Fibroblast of gingiva (primary cell): ENCODE data around the gene SLC22A5.
"Not testable (repeated sequence)": the region's sequence is repeated elsewhere in the genome, so short reads cannot be mapped to it uniquely, and the experiment has no call there.

Experiments
- DNase-seq: peaks from one replicate; pipeline ENCODE4 v3.0.0-alpha.2; 2011; ENCODE audit warnings: low read depth

SLC22A5 gene

DNA sequence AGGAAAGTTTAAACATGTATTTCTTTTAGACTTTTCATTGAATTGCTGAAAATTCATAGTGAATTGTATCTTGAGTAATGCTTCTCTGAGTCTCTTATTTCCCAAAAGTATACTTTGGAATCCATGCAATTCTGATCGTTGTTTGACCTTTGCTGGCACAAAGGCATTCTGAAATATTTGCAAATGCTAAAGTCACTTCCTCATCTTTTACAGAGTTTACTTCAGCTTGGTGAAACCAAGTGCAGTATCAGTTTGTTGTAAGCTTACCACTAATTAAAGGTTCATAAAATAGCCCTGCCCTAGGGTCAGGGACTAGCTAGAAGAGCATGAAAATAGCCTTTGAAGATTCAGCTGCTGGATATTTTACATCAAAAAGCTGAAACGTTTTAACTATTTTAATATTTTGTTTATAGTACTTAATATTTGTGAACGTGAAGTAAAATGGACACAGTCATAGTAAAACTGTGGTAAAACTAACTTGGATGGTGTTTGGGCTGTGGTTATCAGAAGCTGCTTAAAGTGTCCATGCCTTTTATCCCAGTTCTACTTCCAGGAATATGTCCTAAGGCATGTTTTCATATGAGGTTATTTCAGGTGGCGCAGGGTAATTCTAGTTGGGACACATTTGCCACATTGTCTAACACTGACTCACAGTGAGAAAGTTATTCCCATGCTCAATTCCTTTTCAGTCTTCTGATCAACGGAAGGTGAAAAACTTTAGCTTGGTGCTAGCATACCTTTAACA, 45.3 kb downstream of the SLC22A5 start:
- DNase-seq: peak; percentile 66

DNA sequence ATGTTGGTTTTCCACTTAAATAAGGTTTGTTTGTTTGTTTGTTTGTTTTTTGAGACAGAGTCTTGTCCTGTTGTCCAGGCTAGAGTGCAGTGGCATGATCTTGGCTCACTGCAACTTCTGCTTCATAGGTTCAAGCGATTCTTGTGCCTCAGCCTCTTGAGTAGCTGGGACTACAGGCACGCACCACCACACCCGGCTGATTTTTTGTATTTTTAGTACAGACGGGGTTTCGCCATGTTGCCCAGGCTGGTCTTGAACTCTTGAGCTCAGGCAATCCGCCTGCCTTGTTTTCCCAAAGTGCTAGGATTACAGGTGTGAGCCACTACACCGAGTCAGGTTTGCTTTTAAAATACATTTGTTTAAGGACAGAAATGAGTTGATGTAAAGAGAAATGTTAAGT, 46.0 kb downstream of the SLC22A5 start:
- not testable (repeated sequence) for DNase-seq

DNA sequence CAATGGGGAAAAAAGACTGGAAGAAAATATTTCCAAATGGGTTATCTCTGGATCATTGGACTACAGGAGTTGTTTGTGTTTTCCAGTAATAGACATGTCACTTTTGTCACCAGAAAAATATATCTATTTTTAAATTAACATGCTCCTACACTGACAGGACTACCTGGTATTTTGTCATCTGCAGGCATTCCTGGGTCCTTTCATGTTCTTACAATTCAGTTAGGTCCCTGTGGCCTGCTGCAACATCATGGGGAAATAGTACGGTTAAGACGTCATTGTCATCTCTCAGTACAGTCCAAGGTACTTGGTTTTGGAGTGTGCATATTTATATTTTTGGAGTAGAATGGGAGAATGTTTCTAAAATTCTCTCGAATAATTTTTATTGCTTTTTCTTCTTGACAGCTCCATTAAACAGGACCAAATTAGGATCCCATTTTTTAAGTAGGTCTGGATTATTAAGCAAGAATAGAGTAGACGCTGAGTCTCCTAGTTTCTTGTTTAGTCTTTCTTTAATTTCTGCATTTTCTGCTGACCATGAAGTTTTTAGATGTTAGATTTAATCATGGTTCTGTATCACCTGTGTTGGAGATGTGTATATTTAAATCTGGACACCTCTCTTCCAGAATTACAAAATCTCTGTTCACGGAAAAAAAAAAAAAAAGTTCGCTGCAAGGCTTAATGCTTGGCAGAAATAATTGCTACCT, 46.9 kb downstream of the SLC22A5 start:
- DNase-seq: no peak

DNA sequence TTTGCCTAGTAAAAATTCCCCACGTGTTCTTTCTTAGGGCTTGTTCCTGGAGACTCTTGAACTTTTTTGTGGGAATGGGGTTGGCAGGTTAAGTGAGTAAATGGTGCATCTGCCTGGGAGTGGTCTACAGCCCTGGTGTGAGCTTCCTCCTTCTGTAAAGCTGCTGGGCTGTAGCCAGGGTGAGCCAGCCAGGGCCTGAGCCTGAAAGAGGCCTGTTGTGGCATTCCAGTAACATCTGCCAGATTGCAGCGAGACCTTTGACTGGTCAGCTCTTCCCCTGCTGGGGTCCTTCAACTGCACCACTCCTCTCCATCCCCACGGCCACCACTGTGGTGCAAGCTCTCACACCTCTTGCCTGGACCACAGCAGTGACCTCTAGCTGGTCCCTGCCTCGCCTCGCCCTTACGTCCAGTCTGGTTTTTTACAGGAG, 47.5 kb downstream of the SLC22A5 start:
- no peak for DNase-seq

DNA sequence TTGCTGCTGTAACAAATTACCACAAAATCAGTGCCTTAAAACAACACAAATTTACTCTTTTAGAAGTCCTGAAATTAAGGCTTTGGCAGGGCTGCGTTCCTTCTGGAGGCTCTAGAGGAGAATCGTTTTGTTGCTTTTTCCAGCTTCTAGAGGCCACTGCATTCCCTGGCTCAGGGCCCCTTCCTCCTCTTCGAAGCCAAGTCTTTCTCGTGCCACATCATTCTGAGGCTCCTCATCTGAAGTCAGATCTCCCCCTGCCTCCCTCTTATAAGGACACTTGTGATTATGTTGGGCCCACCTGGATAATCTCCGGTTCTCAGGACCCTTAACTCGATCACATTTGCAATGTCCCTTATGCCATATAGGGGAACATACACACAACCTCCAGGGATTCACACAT, 48.0 kb downstream of the SLC22A5 start:
- no peak for DNase-seq

DNA sequence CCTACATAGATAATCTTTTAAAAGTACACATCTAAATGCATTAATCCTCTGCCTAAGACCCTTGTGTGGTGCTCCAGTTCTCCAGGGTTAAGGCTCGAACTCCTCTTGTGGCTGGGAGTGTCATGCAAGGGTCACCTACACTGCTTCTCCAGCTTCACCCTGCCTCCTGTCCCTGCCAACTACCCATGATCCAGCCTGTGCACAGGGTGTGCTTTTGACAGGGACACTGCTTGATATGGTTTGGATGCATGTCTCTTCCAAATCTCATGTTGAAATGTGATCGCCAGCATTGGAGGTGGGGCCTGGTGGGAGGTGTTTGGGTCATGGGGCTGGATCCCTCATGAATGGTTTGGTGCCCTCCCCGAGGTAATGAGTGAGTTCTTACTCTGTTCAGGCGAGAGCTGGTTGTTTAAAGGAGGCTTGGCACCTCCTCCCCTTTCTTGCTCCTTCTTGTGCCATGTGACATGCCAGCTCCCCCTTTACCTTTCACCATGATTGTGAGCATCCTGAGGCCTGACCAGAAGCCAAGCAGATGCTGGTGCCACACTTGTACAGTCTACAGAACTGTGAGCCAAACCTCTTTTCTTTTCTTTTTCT, 48.5 kb downstream of the SLC22A5 start:
- no peak for DNase-seq

DNA sequence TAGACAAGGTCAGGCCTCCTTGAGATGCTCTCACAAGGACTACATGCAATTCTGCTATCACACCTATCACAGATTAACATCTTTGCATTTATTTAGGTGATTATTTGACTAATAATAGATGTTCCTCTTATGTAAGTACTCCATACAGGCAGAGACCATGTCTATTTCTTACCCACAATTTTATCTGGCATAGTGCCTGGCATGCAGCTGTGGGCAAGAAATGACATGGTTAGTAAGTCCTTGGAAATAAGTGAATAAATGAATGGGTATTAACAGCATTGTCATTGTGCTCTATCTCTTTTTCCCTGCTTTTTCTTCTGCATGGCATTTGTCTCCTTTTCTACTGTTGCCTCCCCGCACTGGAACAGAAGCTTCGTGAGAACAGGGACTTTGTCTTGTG, 49.4 kb downstream of the SLC22A5 start:
- no peak for DNase-seq

DNA sequence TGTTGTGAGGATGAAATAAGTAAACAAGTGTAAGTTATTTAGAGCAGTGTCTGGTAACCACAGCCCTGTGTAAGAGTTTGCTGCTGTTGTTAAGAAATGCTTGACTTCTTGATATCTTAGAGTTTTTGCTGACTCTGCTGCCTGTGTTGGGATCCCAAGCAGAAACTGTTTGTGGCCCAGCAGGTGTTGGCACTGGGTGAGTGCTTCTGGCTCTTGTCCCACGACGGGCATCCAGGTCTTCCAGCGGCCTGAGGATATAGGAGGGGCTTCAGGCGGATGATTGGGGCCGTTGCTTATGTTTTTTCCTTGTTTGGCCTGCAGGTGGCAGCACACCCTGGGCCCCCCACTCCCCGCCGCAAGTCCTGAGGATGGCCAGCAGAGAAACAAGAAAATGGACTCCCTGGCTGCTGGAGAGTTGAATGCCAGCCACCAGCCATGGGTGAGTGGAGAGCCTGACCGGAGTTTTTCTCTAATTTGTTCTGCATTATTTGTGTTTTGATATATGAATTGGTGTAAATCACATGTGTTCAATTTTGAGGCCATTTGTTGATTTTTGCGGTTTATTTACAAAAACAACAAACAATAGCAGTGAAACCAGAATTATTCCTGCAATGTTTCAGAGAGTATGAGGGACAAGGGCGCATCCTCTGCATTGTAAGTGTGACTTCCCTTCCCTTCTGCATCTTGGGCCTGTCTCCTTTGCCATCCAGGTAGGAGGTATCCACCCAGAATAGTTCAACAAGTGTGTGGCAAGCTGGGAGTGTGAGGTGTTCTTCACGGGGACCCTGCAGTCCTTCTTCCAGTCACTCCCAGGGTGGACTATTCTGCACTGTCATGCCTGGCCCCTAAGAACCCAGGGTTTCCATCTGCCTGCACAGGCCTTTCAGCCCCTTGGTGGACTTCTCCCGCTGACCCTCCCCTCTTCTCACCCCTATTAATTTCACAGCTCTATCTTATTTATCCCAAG, 50.3 kb downstream of the SLC22A5 start:
- peak; percentile 72 for DNase-seq

DNA sequence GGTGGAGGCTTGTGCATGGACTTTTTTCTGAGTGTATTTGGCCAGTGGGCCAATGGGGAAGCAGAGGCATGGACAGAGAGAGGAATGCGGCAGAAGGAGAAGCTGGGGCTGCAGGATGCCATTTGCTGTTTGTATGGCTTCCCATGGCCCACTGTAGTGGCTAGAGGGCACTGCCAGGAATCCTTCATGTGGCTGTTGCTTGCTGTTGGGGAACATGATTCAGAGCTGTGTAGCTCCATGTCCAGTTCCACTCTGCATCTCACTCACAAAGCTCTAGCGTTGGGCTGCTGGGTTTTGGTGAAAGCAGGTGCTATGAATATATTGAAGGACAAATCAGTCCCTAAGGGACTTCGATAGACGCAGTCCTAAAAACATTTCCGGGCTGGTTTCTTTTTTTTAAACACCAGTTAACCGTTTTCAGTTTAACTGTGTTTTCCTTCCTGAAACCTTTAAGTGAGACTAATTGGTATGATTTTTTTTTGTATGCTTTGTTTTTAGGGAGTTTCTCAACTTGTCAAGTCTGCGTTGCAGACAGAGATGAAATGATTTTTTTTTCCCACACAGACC, 51.3 kb downstream of the SLC22A5 start:
- DNase-seq: no peak

DNA sequence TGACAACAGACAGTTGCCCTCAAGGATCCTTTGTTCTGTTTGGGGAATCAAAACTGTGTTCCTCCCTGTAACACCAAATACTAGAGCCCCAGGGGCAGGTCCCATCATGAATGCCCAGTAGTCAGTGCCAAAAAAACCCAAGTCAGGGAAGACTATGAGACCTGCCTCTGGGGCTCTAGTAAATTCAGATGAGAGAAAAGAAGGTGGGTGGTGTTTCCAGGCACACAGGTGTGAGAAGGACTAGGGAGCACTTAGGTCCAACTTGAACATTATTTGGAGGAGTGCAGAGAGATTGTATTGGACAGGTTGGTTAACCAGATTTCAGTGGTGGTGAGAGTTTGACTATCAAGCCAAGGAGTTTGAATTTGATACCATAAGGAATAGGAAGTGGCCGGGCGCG, 52.0 kb downstream of the SLC22A5 start:
- no peak for DNase-seq

DNA sequence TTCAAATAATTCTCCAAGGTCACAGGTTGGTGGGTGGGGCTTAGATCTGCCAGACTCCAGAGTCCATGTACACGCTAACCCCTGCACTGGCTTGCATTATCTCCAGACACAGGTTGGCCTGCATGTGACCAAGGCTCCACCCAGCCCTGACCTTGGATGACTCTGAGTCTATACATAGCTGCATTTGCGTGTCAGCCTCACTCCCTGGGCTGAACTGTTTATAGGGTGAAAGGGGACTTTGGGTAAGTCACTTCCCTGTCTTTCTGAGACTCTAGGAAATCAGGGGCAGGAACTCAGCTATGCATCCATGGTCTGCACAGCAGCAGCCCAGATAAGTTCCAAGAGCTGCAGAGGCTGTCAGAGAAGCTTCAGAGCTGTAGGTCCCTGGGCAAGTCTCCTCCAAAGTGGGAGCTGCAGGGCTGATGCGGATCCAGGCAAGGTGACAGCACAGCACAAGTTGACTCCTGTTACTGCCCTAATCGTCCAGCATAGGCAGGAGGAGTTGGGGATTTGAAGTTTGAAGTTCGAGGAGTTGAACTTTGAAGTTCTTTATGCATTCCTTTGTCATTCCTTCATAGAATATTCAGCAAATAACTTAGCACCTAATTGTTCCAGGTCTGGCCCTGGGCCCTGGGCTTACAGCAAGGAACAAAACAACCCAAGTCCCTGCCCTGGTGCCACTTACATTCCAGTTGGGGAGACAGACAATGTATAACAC, 53.4 kb downstream of the SLC22A5 start:
- no peak for DNase-seq

DNA sequence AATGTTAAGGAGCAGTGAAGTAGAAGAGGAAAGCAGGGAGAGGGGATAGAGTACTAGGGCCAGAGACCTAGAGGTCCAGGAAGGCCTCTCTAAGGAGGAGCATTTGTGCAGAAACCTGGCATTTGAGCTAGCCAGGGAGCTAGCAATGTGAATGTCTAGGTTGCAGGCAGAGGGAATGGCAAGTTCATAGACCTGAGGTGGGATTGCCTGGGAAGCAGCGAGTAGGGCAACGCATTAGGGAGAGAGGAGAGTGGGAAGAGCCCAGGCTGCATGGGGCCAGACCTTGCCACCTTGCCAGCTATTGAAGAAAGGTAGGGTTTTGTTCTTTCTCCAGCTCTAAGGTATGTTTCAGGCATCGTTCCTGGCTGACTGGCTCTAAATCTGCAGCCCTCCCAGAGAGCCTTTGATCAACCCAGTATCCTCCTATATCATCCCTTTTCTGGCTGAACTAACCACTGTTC, 54.0 kb downstream of the SLC22A5 start:
- DNase-seq: no peak

DNA sequence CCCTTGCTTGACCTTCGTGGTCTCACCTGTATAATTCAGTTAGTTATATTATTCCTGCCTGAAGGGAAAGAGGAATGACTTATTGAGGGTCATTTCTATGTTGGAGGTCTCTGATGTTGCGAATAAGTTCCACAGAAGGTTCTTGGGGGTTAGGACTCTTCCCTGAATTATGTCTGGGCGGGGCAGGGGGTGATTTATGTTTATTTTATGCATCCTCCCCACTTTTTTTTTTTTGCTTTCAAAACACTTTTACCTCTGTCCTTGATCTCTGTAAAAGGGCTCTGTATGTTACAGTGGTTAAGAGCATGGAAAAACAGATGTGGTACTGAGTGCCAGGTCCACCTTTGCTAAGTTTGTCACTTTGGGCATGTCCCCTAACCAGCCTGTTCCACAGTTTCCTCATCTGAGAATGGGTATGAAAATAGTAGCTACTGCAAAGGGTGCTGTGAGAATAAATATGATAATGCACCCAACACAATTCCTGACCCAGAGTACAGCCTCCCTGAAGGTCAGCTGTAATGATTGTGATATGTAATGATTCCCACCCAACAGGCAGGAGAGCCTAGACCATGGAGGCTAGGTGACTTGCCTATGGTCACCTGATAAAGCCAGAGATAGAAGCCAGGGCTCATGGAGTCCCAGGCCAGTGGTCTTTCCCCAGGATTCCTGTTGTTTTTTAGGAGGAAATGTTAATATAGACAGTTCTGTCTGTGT, 54.8 kb downstream of the SLC22A5 start:
- DNase-seq: no peak

DNA sequence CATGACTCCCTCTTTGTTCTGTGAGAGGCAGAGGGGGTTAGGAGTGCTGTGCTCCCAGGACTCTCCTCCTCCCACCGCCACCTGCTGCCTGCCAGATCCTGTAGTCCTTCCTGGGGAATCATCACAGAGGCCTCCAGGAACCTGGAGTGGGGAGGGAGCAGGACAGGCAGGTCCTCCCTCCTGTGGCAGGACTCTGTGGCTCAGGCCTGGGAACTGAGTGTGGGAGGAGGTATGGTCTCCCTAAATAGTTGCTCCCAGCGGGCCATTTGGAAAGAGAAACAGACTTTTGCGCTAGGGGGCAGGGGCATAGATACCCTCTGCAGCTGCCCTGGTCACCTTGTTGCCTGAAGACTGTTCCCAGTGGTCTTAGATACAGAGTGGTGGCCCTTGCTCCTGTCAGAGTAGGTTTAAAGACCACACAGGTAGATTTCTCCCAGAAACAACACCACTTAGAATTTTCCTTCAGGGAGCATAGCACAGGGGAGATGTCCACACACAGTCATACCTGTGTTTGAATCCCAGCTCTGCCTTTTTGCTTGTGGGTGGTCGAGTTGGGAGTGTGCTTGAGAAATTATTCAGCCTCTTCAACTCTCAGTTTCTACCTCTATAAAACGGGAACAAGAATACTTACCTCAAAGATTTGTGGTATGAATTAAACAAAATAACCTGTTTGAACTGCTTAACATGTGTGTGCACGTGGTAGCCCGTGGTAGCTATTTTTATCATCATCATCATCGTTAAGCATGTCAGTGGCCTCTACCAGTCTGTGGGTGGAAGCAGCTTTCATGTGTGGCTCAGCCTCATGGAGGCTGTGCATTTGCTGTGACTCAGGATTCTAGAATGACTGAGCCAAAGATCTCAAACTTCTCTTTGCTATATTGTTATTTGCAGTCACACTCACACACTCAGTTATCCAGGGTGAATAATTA, 55.8 kb downstream of the SLC22A5 start:
- DNase-seq: peak; percentile 44

DNA sequence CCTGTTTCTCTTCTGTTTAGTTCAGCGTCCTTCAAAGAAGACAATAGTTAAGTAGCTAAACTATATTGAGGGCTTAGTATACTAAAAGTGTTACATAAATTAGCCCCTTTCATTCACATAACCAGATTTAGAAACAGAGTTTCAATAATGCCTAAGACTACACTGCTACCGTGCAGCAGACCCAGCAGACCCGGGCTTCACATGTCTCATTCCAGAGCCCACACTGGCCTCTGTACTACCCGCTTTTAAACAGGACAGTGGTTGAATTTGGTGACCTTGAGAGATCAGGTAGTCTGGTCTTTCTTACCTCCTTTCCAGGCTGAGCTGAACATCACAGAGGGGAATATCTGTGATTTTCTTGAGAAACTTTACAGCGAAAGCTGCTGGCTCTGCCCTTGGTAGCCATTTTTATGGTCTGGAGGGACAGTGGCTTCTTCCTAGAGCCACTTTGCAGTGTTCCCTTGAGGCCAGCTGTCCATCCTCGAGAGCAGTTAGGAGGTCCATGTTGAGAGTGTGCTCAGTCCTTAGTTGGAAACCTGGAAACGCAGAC, 56.5 kb downstream of the SLC22A5 start:
- no peak for DNase-seq

DNA sequence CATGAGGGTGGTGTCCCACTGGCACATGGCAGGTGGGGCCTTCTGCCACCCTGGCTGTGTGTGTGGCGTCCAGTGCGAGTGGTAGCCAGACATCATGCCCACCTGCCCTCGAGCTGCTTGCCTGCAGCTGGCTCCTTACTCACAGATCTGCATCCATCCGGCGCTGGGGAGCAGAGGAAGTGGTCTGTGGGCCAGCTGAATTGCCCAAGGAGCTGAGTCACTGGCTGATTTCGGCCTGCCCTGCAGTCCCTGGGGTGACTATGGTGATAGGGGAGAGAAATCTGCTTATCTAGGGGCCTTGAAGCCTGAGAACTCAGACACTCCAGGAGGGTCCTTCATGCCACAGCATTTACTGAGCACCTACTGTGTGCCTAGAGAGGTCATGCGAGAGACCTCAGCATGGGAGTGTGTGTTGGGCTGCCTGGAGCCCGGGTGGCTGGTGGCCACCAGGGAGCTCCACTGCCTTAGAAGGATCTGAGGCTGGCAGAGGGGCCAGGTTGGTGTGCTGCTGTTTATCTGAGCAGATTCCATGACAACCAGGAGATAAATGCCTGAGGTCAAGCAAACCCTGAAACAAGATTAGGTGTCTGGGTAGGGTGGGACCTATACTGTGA, 57.1 kb downstream of the SLC22A5 start:
- peak; percentile 88 for DNase-seq

DNA sequence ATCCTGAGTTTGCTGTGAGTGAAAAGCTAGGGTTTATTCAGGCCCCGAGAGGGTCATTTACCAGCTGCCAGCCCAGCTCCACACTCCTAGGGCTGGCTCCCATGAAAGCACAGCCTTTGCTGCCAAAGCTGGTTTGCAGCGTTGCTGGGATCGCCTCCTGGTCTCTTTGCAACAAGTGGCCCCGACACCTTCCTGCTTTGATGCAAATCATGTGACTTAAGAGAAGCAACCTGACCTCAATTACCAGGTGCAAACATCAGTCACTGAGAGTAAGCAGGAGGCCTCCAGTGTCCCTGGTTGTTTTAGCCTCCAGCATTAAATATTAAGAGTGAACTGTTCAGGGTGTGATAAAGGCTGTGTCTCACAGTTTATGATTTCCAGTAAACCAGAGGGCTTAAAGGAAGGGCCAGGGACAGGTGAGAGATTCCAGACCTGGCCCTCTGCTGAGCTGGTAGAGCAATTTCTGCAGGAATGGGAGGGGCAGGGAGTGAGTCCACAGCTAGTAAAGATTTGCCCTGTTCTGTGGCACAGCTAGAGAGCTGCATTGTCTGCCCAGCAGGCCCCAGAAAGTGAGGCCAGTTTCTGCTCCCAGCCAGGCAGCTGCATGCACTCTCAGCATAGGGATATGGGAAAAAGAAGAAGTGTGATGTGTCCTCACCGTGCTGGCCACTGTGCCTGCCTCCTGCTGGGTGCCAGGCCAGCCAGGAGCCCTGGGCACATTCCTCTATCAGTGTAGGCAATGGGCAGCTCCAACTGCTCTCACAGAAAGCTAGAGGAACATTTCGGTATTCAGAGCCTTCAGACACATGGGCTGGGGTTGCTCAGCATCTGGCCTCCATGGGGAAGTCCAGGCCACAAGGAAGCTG, 58.0 kb downstream of the SLC22A5 start:
- no peak for DNase-seq

DNA sequence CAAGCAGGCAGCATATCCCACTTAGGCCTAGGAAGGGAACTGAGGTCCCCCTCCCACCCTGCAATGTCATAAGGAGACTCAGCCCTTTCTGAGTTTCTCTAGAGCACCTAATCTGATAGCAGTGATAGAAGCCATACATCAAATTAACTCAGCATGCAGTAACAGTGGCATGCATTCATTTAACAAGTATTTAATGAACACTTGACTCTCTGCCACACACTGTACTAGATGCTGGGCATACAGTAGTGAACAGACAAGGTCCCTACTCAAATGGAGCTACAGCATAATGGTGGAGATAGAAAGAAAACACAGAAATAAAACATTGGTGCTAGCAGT, 58.6 kb downstream of the SLC22A5 start:
- no peak for DNase-seq
